Measurements from ENCODE around the gene AP1G2.
"Not testable (repeated sequence)": the region's sequence is repeated elsewhere in the genome, so short reads cannot be mapped to it uniquely, and the experiment has no call there.

The AP1G2 gene

GRCh38 chr14:23610815-23611289 is 43.3 kb upstream of the AP1G2 start:
- H3K4me3 ChIP-seq (replicated peaks in 1 of 2; ENCODE audit: low read depth in 2 of 2, low read length in 2 of 2) = no peak overlapping the region
- no peak for DNase-seq (ENCODE audit: low read depth in 2 of 2)
- TF ChIP-seq CTCF (IDR thresholded peaks at IDR 0.05; ENCODE audit: low read depth, low read length) = no peak

GRCh38 chr14:23610090-23610814 is 42.7 kb upstream of the AP1G2 start:
- TF ChIP-seq CTCF (IDR thresholded peaks at IDR 0.05; ENCODE audit: low read depth, low read length) = no peak
- H3K4me3 ChIP-seq (replicated peaks in 1 of 2; ENCODE audit: low read depth in 2 of 2, low read length in 2 of 2) = no peak overlapping the region
- DNase-seq (ENCODE audit: low read depth in 2 of 2) = no peak

GRCh38 chr14:23609411-23610089 is 42.0 kb upstream of the AP1G2 start:
- not testable (repeated sequence) for H3K4me3 ChIP-seq (replicated peaks in 1 of 2; ENCODE audit: low read depth in 2 of 2, low read length in 2 of 2); DNase-seq (ENCODE audit: low read depth in 2 of 2)

- DNase-seq (ENCODE audit: low read depth in 2 of 2) = no peak
- H3K4me3 ChIP-seq (replicated peaks in 1 of 2; ENCODE audit: low read depth in 2 of 2, low read length in 2 of 2) = no peak overlapping the region
- TF ChIP-seq CTCF (IDR thresholded peaks at IDR 0.05; ENCODE audit: low read depth, low read length) = no peak
These were observed 41.4 kb upstream of the AP1G2 start for GRCh38 chr14:23609001-23609400.

- H3K4me3 ChIP-seq (replicated peaks in 1 of 2; ENCODE audit: low read depth in 2 of 2, low read length in 2 of 2) = no peak overlapping the region
- no peak for DNase-seq (ENCODE audit: low read depth in 2 of 2)
- no peak for TF ChIP-seq CTCF (IDR thresholded peaks at IDR 0.05; ENCODE audit: low read depth, low read length)
These were observed 40.9 kb upstream of the AP1G2 start for GRCh38 chr14:23608454-23608853.

GRCh38 chr14:23605931-23606585 is 38.5 kb upstream of the AP1G2 start:
- TF ChIP-seq CTCF (IDR thresholded peaks at IDR 0.05; ENCODE audit: low read depth, low read length) = no peak
- H3K4me3 ChIP-seq (replicated peaks in 1 of 2; ENCODE audit: low read depth in 2 of 2, low read length in 2 of 2) = no peak overlapping the region
- DNase-seq (ENCODE audit: low read depth in 2 of 2) = peak in 1 of 2 donors; percentile 8

- no peak for DNase-seq (ENCODE audit: low read depth in 2 of 2)
- H3K4me3 ChIP-seq (replicated peaks in 1 of 2; ENCODE audit: low read depth in 2 of 2, low read length in 2 of 2) = no peak overlapping the region
- no peak for TF ChIP-seq CTCF (IDR thresholded peaks at IDR 0.05; ENCODE audit: low read depth, low read length)
These were observed 37.1 kb upstream of the AP1G2 start for GRCh38 chr14:23604675-23605170.
